ENCODE measurements around the gene PLIN5. TPM values are rescaled to one million over a fixed set of nuclear protein-coding genes. Genes with fewer than 3 reads are reported as not detected.
"Not testable (repeated sequence)": the region's sequence is repeated elsewhere in the genome, so short reads cannot be mapped to it uniquely, and the experiment has no call there.

The PLIN5 gene
- polyA plus RNA-seq, 1 donor from 2014 or later: 1.3 TPM

- Histone ChIP-seq H3K9me2 (ENCODE audit: insufficient read depth, low read length) (no peaks in the 10 kb centered on the region), H3K27ac (ENCODE audit: low read length) (no peak overlapping the region), H2AFZ (ENCODE audit: low read depth, low read length) (no peak overlapping the region), H4K20me1 (ENCODE audit: insufficient read depth) (no peaks in the 10 kb centered on the region), H3K4me3 (ENCODE audit: low read length) (no peak overlapping the region), H3K9ac (ENCODE audit: low read length) (no peak overlapping the region), H3K36me3 (ENCODE audit: insufficient read depth, low read length) (no peaks in the 10 kb centered on the region), H3K4me2 (ENCODE audit: low read length) (no peak overlapping the region), H3K79me2 (replicated peaks; ENCODE audit: insufficient read depth, low read length) (no peaks in the 10 kb centered on the region), H3K27me3 (ENCODE audit: insufficient read depth, low read depth, low read length) (no peaks in the 10 kb centered on the region), H3F3A (ENCODE audit: insufficient read depth, low read length, poor library complexity, severe bottlenecking) (no peaks in the 10 kb centered on the region), H3K9me3 (ENCODE audit: low read length) (no peaks in the 10 kb centered on the region)
- no peak for TF ChIP-seq POLR2AphosphoS5 (IDR thresholded peaks at IDR 0.05)
Measured at GRCh38 chr19:4528843-4529242, 6.2 kb downstream of the PLIN5 start.

- not testable (repeated sequence) for H3K9me3 ChIP-seq (ENCODE audit: low read length); H3F3A ChIP-seq (ENCODE audit: insufficient read depth, low read length, poor library complexity, severe bottlenecking); H3K27me3 ChIP-seq (ENCODE audit: insufficient read depth, low read depth, low read length); H4K20me1 ChIP-seq (ENCODE audit: insufficient read depth); H3K27ac ChIP-seq (ENCODE audit: low read length); H3K4me2 ChIP-seq (ENCODE audit: low read length); H3K79me2 ChIP-seq (replicated peaks; ENCODE audit: insufficient read depth, low read length); H3K36me3 ChIP-seq (ENCODE audit: insufficient read depth, low read length); H2AFZ ChIP-seq (ENCODE audit: low read depth, low read length); H3K4me3 ChIP-seq (ENCODE audit: low read length); H3K9ac ChIP-seq (ENCODE audit: low read length); H3K9me2 ChIP-seq (ENCODE audit: insufficient read depth, low read length)
Measured at GRCh38 chr19:4527377-4527776, 7.6 kb downstream of the PLIN5 start.

GRCh38 chr19:4525563-4526002 lies 9.4 kb downstream of the PLIN5 start:
- H3F3A ChIP-seq (ENCODE audit: insufficient read depth, low read length, poor library complexity, severe bottlenecking): no peaks in the 10 kb centered on the region
- H3K9me2 ChIP-seq (ENCODE audit: insufficient read depth, low read length): no peaks in the 10 kb centered on the region
- H4K20me1 ChIP-seq (ENCODE audit: insufficient read depth): no peaks in the 10 kb centered on the region
- H3K4me3 ChIP-seq (ENCODE audit: low read length): no peak overlapping the region
- no peaks in the 10 kb centered on the region for H3K79me2 ChIP-seq (replicated peaks; ENCODE audit: insufficient read depth, low read length)
- no peak overlapping the region for H3K9ac ChIP-seq (ENCODE audit: low read length)
- no peaks in the 10 kb centered on the region for H3K9me3 ChIP-seq (ENCODE audit: low read length)
- TF ChIP-seq EZH2 (IDR thresholded peaks at IDR 0.05; ENCODE audit: borderline replicate concordance, insufficient read depth, low read length, poor library complexity, severe bottlenecking): no peak
- no peak overlapping the region for H3K27ac ChIP-seq (ENCODE audit: low read length)
- no peak overlapping the region for H2AFZ ChIP-seq (ENCODE audit: low read depth, low read length)
- no peaks in the 10 kb centered on the region for H3K27me3 ChIP-seq (ENCODE audit: insufficient read depth, low read depth, low read length)
- H3K4me2 ChIP-seq (ENCODE audit: low read length): no peak overlapping the region
- H3K36me3 ChIP-seq (ENCODE audit: insufficient read depth, low read length): no peaks in the 10 kb centered on the region

- no peaks in the 10 kb centered on the region for H3K9me3 ChIP-seq (ENCODE audit: low read length)
- H2AFZ ChIP-seq (ENCODE audit: low read depth, low read length): no peak overlapping the region
- TF ChIP-seq MXI1 (conservative IDR thresholded peaks at IDR 0.05; ENCODE audit: poor library complexity, severe bottlenecking): no peak
- TF ChIP-seq REST (IDR thresholded peaks at IDR 0.05; ENCODE audit: borderline replicate concordance): no peak
- no peak for TF ChIP-seq SMC3 (conservative IDR thresholded peaks at IDR 0.05; ENCODE audit: poor library complexity)
- no peak for TF ChIP-seq POLR2AphosphoS5 (IDR thresholded peaks at IDR 0.05)
- no peak for TF ChIP-seq CTCF (IDR thresholded peaks at IDR 0.05; ENCODE audit: poor library complexity, severe bottlenecking)
- no peak for TF ChIP-seq EP300 (conservative IDR thresholded peaks at IDR 0.05; ENCODE audit: poor library complexity, severe bottlenecking)
- no peak for TF ChIP-seq EZH2 (IDR thresholded peaks at IDR 0.05; ENCODE audit: borderline replicate concordance, insufficient read depth, low read length, poor library complexity, severe bottlenecking)
- no peak for TF ChIP-seq TAF1 (IDR thresholded peaks at IDR 0.05; ENCODE audit: low read depth)
- TF ChIP-seq RAD21 (conservative IDR thresholded peaks at IDR 0.05): no peak
- H3K9ac ChIP-seq (ENCODE audit: low read length): no peak overlapping the region
- H3K79me2 ChIP-seq (replicated peaks; ENCODE audit: insufficient read depth, low read length): no peaks in the 10 kb centered on the region
- no peak overlapping the region for H3K4me2 ChIP-seq (ENCODE audit: low read length)
- no peak overlapping the region for H3K4me3 ChIP-seq (ENCODE audit: low read length)
- no peak overlapping the region for H3K27ac ChIP-seq (ENCODE audit: low read length)
- no peaks in the 10 kb centered on the region for H3K9me2 ChIP-seq (ENCODE audit: insufficient read depth, low read length)
- no peaks in the 10 kb centered on the region for H3K36me3 ChIP-seq (ENCODE audit: insufficient read depth, low read length)
- H4K20me1 ChIP-seq (ENCODE audit: insufficient read depth): no peaks in the 10 kb centered on the region
- H3K27me3 ChIP-seq (ENCODE audit: insufficient read depth, low read depth, low read length): no peaks in the 10 kb centered on the region
- no peaks in the 10 kb centered on the region for H3F3A ChIP-seq (ENCODE audit: insufficient read depth, low read length, poor library complexity, severe bottlenecking)
Measured at GRCh38 chr19:4524808-4525562, 10.0 kb downstream of the PLIN5 start.

All from neural cell (in vitro differentiated cells).